Inflammatory macrophage treated with lipopolysaccharide for 1 hour (primary cell): Measurements from ENCODE around the gene TULP1.

Experiments used
- DNase-seq, 2 donors: peaks; one replicate each; pipeline ENCODE4 v3.0.0-alpha.2; 2020 to 2022

TULP1 gene

GRCh38 chr6:35481226-35481625 is 31.5 kb downstream of the TULP1 start:
- no peak for DNase-seq

DNA sequence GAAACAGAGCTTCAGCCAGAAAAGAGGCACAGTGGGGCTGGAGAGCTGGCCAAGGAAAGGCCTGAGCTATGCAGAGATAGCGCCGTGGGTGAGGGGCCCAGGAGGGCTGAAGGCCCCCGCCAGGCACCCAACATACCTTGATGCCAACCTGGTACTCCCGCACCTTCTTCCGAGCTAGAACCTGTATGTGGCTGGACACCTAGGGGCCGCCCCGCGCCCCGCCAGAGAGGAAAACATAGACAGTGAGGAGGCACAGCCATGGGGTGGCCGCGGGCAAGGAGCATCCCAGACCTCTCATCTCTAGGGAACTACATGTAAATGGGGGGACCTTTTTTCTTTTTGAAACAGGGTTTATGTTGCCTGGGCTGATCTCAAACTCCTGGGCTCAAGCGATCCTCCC is 32.5 kb downstream of the TULP1 start:
- no peak for DNase-seq

DNA sequence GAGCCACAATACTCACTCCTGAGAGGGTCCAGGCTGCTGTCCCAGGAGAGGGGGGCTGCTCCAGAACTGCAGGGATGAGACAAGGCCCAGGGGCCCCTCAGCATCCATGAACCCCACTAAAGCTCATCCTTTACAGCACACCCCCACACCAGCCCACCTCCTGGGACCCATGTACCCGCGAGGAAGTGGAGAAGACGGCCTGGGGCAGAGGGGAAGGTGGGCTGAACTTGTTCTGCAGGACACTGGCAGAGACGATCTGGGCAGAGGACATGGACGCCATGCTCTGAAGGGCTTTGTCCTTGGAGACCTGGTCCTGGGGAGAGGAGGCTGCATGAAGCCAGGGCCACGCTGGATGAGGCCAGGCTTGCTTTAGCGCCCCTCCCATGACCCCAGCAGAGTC is 34.4 kb downstream of the TULP1 start:
- DNase-seq, result no peak

- no peak for DNase-seq
These were observed 35.0 kb downstream of the TULP1 start for GRCh38 chr6:35477551-35478179.

DNA sequence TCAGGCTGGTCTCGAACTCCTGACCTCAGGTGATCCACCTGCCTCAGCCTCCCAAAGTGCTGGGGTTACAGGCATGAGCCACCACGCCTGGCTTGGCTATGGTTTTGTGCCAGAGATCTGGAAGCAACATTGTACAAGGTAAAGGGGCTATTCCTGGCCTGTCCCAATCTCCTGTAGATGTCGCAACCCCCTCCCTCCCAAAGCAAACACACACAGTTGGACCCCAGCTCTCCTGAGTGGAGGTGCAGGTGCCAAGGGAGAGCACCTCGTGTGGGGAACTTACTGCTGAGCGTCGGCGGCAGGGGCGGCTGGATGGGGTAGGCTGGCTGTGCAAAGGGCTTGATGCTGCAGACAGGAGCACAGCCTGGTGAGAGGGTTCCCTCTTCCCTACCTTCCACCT is 35.7 kb downstream of the TULP1 start:
- no peak for DNase-seq

DNA sequence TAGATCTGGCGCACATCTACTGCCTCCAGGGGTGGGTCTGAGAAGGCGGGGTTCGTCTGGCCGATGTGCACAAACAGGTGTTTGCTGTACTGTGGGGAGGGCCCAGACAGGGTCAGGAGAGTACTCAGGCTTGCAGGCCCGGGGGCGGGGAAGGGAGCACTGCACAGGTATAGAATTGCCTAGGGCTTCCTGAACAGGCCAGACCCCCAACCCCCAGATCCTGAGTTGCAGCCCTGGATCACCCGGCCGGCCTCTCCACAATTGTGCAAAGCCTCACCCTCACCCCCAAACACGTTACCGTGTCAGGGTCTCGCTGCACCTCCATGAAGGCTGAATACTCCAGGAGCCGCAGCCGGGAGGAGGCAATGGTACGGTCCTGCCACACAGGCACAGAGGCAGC is 36.7 kb downstream of the TULP1 start:
- no peak for DNase-seq

DNA sequence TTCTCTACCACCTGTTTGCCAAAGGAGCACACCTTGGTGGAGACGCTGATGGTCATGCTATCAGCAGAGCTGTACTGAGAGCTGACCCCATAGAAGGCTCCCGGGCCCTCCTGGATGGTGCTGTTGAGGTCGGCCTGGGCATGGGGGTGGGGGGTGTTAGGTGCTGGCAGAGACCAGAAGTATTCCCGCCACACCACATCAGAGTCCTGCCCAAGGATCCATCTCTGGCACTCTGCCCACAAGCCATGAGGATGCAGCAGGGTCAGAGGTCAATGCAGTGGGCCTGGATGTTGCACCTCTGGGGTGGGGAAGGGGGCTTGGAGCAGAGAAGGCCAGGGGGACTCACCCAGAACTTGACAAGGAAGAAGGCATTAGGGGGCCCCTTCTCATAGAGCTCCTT is 37.1 kb downstream of the TULP1 start:
- no peak for DNase-seq

DNA sequence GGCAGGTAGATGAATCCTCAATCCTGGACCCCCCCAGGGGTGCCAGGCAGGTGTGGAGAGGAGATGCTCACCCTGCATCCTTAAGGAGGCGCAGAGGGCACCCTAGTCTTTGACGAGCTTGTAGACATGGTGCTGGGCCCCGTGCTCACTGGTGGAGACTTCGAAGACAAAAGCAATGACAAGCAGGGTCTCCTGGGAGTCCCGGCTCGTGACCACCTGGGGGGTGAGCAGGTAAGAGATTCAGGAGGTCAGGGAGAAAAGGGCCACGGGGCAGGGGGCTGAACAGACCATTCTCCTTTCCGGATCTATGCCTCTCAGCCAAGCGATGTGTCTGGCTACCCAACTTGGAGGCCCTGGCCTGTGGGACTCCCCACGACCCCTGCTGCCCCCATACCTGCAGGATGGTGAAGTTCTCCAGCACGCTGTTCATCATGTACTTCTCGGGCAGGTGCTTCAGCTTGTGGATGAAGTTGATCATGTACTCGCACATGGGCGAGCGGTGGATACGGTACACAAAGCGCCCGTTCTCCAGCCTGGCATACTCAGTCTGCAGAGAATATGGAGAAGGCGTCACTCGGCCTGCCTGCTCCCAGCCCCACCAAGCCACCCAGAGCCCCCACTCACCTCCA is 37.6 kb downstream of the TULP1 start:
- DNase-seq, result no peak

DNA sequence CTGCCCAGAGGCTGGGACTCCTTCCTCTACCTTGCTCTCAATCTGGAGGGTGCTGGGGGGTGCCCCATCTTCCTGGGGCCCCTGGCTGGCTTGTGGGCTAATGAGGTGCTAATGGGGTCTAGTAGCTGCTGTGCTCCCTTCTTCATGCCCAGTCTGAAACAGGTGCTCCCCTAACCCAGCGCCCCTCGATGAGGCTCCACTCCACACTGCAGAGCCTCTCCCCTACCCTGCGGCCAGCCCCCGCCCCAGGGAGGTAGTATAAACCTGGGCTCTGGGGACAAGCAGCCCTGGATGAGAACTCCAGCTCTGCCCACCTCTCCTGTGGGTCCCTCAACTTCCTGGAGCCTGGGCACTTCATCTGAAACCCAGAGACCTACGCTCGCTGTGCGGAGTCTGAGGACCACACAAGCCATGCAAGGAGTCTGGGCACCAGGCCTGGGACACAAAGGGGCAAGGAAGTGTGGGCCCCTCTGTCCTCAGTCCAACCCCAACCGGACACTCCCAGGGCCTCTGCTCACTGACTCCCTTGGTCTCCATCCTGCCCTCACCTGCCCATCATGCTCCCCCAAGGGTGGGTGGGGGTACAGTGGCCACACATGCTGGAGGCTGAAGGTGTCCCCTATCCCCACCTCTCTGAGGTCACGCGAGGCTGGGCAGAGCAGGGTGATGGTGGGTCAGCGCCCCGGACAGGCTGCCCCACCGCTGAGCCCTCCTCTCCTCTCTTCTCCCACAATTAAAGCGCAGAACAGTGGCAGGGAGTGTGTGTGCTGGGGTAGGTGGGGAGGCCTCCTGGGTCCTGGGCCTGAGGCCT is 38.4 kb downstream of the TULP1 start:
- no peak for DNase-seq

DNA sequence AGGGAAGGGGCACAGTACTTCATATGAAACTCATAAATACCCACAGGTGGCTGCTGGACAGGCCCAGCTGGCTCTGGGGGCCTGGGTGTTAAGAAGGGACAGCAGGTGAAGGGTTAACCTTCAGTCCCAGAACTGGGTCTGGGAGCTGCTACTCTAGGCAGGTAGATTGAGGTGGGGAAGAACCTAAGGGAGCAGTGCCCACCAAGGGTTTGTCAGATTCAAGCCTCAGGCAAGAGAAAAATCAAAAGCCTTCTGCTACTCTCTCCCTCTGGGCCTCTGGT is 38.9 kb downstream of the TULP1 start:
- no peak for DNase-seq

GRCh38 chr6:35473075-35473849 is 39.4 kb downstream of the TULP1 start:
- DNase-seq, result no peak

DNA sequence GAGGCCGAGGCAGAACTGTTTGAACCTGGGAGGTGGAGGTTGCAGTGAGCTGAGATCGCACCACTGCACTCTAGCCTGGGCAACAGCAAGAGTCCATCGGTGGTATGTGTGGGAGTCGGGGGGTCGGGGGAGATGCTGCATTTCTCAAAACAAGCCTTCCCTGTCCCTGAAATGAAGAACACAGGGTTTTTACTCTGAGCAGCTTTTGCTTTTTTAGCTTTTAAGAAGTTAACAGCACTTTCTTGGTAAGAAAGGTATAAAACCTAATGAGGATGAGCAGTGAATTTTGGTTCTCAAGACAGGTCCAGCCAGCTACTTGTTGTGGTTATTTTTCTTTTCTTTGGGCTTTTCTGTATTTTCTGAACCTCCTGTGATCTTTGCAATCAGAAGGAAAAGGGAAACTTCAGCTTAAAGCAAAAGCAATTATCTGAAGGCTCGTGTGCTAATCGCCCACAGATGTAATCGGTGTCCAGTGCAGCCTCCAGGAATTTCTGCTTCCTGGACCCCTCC is 40.8 kb downstream of the TULP1 start:
- DNase-seq, result no peak

DNA sequence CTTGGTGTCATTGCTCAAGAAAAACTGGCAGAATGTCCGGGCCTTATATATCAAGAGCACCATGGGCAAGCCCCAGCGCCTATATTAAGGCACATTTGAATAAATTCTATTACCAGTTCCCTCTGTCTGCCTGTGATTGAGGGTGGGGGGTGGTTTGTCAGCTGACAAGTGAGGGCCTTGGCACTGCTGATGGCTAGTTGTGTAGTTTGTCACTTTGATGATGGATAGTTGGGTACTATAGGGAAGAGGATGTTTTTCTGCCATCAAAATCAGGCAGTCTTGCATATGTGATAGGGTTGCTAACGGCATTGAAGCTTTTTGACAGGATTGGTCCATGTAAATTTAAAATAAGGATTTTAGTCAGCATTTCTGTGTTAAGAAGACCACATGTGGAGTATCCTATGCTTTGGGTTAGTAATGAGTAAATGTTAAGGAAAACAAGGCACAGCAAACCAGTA is 42.0 kb downstream of the TULP1 start:
- DNase-seq, result no peak

GRCh38 chr6:35469751-35470662 is 42.7 kb downstream of the TULP1 start:
- no peak for DNase-seq

GRCh38 chr6:35468980-35469750 is 43.5 kb downstream of the TULP1 start:
- DNase-seq, result no peak

- peak; percentile 92 to 98 for DNase-seq
These were observed 44.3 kb downstream of the TULP1 start, which contains the start of gene RPL10A for GRCh38 chr6:35468181-35468979. Gene RPL10A, plus strand, starts transcription at chr6:35468401. Its CDS starts 34 bp downstream, at chr6:35468435.

DNA sequence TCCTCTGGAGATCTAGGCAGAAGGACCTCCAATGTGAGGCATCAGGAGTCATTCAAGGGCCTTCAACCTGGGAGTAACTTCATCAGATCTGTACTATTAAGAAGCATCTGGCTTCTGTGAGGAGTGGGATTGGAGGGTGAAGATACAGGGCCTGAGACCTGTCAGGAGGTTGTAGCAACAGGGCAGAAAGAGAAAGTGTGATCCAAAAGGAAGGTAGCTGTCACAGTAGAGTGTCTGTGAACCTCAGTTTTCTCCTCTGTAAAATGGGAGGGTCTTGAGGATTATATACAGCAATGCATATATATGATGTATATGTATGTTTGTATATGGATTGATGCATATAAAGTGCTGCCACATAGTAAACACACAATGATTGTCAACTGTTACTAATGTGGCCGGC is 47.0 kb downstream of the TULP1 start:
- DNase-seq, result no peak

DNA sequence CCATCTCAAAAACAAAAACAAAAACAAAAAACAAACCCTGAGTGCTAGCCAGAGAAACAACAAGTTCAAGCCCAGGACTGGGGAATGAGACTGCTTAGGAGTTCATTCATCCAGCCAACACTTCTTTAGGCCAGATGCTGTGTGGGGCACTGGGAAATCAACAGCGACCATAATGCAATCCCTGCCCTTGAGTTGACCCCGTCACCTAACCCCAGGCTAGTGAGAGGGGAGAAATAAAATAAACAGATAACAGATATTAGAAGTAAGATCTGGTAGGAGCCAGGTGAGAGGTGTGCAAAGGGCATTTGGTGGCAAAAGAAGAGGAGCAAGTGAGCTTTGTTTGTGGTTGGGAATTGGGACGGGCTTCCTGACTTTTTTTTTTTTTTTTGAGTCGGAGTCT is 49.4 kb downstream of the TULP1 start:
- DNase-seq, result no peak

GRCh38 chr6:35461270-35461669 is 51.4 kb downstream of the TULP1 start:
- DNase-seq, result no peak

- no peak for DNase-seq
These were observed 54.8 kb downstream of the TULP1 start for GRCh38 chr6:35457907-35458306.
